WTC11 (cell line): Measurements from ENCODE around the gene UMODL1. TPM values are rescaled to one million over a fixed set of nuclear protein-coding genes. Genes with fewer than 3 reads are reported as not detected.

ENCODE experiments used
- ATAC-seq: fragments of 200-7000 bp; cut with Tn5 transposase; 2 replicates; pipeline ENCODE4 v1.10.0; 2021; ENCODE audit warnings: mild to moderate bottlenecking, moderate library complexity
- CTCF ChIA-PET: fragments of 300-600 bp; sonication (Branson Sonifier 250); formaldehyde crosslinking; loops from one replicate; lab custom pipeline; 2021; ENCODE audit warnings: antibody characterized with exemption; lab: Charles Lee
- POLR2A ChIA-PET: fragments of 350-600 bp; sonication (Branson Sonifier 250); formaldehyde crosslinking; loops from one replicate; lab custom pipeline; 2021; ENCODE audit warnings: antibody characterized with exemption; lab: Charles Lee
- DNase-seq: peaks from one replicate; pipeline ENCODE4 v3.0.0; 2021; ENCODE audit warnings: low spot score
- H3K27ac Mint-ChIP-seq: 2 replicates; pipeline ENCODE4 v1.8.0; 2021; ENCODE audit warnings: mixed read lengths
- H3K27me3 Mint-ChIP-seq: 2 replicates; pipeline ENCODE4 v1.8.0; 2021; ENCODE audit warnings: low read depth, mild to moderate bottlenecking, moderate library complexity, mixed read lengths
- H3K36me3 Mint-ChIP-seq: 2 replicates; pipeline ENCODE4 v1.8.0; 2021; ENCODE audit warnings: mixed read lengths
- H3K4me1 Mint-ChIP-seq: 2 replicates; pipeline ENCODE4 v1.8.0; 2022; ENCODE audit warnings: mixed read lengths
- H3K4me3 Mint-ChIP-seq: 2 replicates; pipeline ENCODE4 v1.8.0; 2021; ENCODE audit warnings: mild to moderate bottlenecking, moderate library complexity, mixed read lengths
- H3K9me3 Mint-ChIP-seq: 2 replicates; pipeline ENCODE4 v1.8.0; 2021; ENCODE audit warnings: mixed read lengths
- CBFB ChIP-seq: sonication (generic); formaldehyde crosslinking; IDR thresholded peaks from 2 replicates; pipeline ENCODE4 v1.8.1; 2022; ENCODE audit warnings: mild to moderate bottlenecking, low read depth, missing genetic modification reagents
- EMX1 ChIP-seq: fragments of 250-450 bp; sonication (Bioruptor Pico); IDR thresholded peaks from 2 replicates; pipeline ENCODE4 v1.8.0; 2021; ENCODE audit warnings: mild to moderate bottlenecking
- FOXK1 ChIP-seq: sonication (generic); formaldehyde crosslinking; IDR thresholded peaks from 2 replicates; pipeline ENCODE4 v1.8.0; 2022; ENCODE audit warnings: mild to moderate bottlenecking, moderate library complexity, missing genetic modification reagents
- KAT7 ChIP-seq: sonication (generic); formaldehyde crosslinking; IDR thresholded peaks from 2 replicates; pipeline ENCODE4 v1.8.1; 2023; ENCODE audit warnings: missing genetic modification reagents, mild to moderate bottlenecking, borderline replicate concordance
- RORB ChIP-seq: fragments of 250-450 bp; sonication (Bioruptor Pico); IDR thresholded peaks from 2 replicates; pipeline ENCODE4 v1.9.0; 2021; ENCODE audit warnings: mild to moderate bottlenecking
- SMAD3 ChIP-seq: sonication (generic); formaldehyde crosslinking; IDR thresholded peaks from 2 replicates; pipeline ENCODE4 v1.8.0; 2022; ENCODE audit warnings: missing genetic modification reagents, mild to moderate bottlenecking, borderline replicate concordance
- SP1 ChIP-seq: sonication (generic); formaldehyde crosslinking; conservative IDR thresholded peaks from 2 replicates; pipeline ENCODE4 v1.8.1; 2022; ENCODE audit warnings: missing genetic modification reagents
- TP53 ChIP-seq: sonication (generic); formaldehyde crosslinking; IDR thresholded peaks from 2 replicates; pipeline ENCODE4 v1.8.1; 2023; ENCODE audit warnings: mild to moderate bottlenecking, missing genetic modification reagents
- ZBTB21 ChIP-seq: sonication (generic); formaldehyde crosslinking; IDR thresholded peaks from 2 replicates; pipeline ENCODE4 v1.8.1; 2023; ENCODE audit warnings: mild to moderate bottlenecking, missing genetic modification reagents, borderline replicate concordance
- ZNF121 ChIP-seq: sonication (generic); formaldehyde crosslinking; IDR thresholded peaks from 2 replicates; pipeline ENCODE4 v1.8.0; 2023; ENCODE audit warnings: missing genetic modification reagents
- ZNF219 ChIP-seq: sonication (generic); formaldehyde crosslinking; IDR thresholded peaks from 2 replicates; pipeline ENCODE4 v1.8.0; 2023; ENCODE audit warnings: missing genetic modification reagents, mild to moderate bottlenecking, borderline replicate concordance
- ZNF416 ChIP-seq: fragments of 250-450 bp; sonication (Bioruptor Pico); IDR thresholded peaks from 2 replicates; pipeline ENCODE4 v1.9.0; 2021; ENCODE audit warnings: mild to moderate bottlenecking, inconsistent platforms
- total RNA-seq: library from RNA; stranded (reverse); gene quantifications from 3 replicates; pipeline ENCODE4 v1.2.3, GENCODE V29; 2021
- TF ChIP-seq, protein P1 (sequence below): sonication (generic); formaldehyde crosslinking; IDR thresholded peaks from 2 replicates; pipeline ENCODE4 v1.8.0; 2022; ENCODE audit warnings: mild to moderate bottlenecking, missing genetic modification reagents
- TF ChIP-seq, protein P2 (sequence below): sonication (generic); formaldehyde crosslinking; IDR thresholded peaks from 2 replicates; pipeline ENCODE4 v1.8.1; 2022; ENCODE audit warnings: low read depth, mild to moderate bottlenecking, moderate library complexity, missing genetic modification reagents, borderline replicate concordance
- TF ChIP-seq, protein P3 (sequence below): sonication (generic); formaldehyde crosslinking; IDR thresholded peaks from 2 replicates; pipeline ENCODE4 v1.8.1; 2023; ENCODE audit warnings: mild to moderate bottlenecking, moderate library complexity, missing genetic modification reagents
- TF ChIP-seq, protein P4 (sequence below): sonication (generic); formaldehyde crosslinking; IDR thresholded peaks from 2 replicates; pipeline ENCODE4 v1.8.0; 2022; ENCODE audit warnings: mild to moderate bottlenecking, missing genetic modification reagents
- TF ChIP-seq, protein P5 (sequence below): sonication (generic); formaldehyde crosslinking; IDR thresholded peaks from 2 replicates; pipeline ENCODE4 v1.8.0; 2022; ENCODE audit warnings: mild to moderate bottlenecking, missing genetic modification reagents
- TF ChIP-seq, protein P6 (sequence below): fragments of 250-450 bp; sonication (Bioruptor Pico); IDR thresholded peaks from 2 replicates; pipeline ENCODE4 v1.9.0; 2021; ENCODE audit warnings: mild to moderate bottlenecking, borderline replicate concordance
- TF ChIP-seq, protein P7 (sequence below): sonication (generic); formaldehyde crosslinking; IDR thresholded peaks from 2 replicates; pipeline ENCODE4 v1.8.1; 2022; ENCODE audit warnings: mild to moderate bottlenecking, moderate library complexity, missing genetic modification reagents

The UMODL1 gene
- total RNA-seq, 1 experiment from 2014 or later = not detected

DNA sequence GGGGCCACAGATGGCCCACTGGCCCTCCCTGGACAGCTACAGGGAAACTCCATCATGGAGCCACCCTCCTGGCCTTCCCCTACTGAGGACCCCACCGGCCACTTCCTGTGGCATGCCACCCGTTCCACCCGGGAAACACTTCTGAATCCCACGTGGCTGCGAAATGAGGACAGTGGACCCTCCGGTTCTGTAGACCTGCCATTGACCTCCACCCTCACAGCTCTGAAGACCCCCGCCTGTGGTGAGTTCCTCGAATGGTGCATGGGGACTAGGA lies 40.3 kb downstream of the UMODL1 start:
- H3K27ac Mint-ChIP-seq = no peak overlapping the region
- ATAC-seq = no peak
- H3K9me3 Mint-ChIP-seq = no peaks in the 10 kb centered on the region
- TF ChIP-seq FOXK1 (CRISPR knock-in tag) = no peak
- TF ChIP-seq, protein P1, sequence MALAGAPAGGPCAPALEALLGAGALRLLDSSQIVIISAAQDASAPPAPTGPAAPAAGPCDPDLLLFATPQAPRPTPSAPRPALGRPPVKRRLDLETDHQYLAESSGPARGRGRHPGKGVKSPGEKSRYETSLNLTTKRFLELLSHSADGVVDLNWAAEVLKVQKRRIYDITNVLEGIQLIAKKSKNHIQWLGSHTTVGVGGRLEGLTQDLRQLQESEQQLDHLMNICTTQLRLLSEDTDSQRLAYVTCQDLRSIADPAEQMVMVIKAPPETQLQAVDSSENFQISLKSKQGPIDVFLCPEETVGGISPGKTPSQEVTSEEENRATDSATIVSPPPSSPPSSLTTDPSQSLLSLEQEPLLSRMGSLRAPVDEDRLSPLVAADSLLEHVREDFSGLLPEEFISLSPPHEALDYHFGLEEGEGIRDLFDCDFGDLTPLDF (CRISPR knock-in tag) = no peak
- no peak for TF ChIP-seq ZNF219 (CRISPR knock-in tag)
- TF ChIP-seq EMX1 = no peak
- no peak for TF ChIP-seq TP53 (CRISPR knock-in tag)
- no peak for TF ChIP-seq ZBTB21
- no peak for TF ChIP-seq ZNF121 (CRISPR knock-in tag)
- no peak for TF ChIP-seq SP1 (CRISPR knock-in tag)
- TF ChIP-seq, protein P2, sequence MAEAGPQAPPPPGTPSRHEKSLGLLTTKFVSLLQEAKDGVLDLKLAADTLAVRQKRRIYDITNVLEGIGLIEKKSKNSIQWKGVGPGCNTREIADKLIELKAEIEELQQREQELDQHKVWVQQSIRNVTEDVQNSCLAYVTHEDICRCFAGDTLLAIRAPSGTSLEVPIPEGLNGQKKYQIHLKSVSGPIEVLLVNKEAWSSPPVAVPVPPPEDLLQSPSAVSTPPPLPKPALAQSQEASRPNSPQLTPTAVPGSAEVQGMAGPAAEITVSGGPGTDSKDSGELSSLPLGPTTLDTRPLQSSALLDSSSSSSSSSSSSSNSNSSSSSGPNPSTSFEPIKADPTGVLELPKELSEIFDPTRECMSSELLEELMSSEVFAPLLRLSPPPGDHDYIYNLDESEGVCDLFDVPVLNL (CRISPR knock-in tag) = no peak
- TF ChIP-seq, protein P3, sequence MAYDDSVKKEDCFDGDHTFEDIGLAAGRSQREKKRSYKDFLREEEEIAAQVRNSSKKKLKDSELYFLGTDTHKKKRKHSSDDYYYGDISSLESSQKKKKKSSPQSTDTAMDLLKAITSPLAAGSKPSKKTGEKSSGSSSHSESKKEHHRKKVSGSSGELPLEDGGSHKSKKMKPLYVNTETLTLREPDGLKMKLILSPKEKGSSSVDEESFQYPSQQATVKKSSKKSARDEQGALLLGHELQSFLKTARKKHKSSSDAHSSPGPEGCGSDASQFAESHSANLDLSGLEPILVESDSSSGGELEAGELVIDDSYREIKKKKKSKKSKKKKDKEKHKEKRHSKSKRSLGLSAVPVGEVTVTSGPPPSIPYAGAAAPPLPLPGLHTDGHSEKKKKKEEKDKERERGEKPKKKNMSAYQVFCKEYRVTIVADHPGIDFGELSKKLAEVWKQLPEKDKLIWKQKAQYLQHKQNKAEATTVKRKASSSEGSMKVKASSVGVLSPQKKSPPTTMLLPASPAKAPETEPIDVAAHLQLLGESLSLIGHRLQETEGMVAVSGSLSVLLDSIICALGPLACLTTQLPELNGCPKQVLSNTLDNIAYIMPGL (CRISPR knock-in tag) = no peak
- TF ChIP-seq CBFB = no peak
- TF ChIP-seq ZNF416 (CRISPR knock-in tag) = no peak
- no peak for TF ChIP-seq SMAD3 (CRISPR knock-in tag)
- ChIA-PET POLR2A (no interaction called here), CTCF (interaction anchor here (0.7 to 1.0 kb wide), 2 partner anchors 295 to 499 kb away, joined by 3 to 4 read pairs; no protein-coding TSS in a partner anchor)
- DNase-seq = no peak
- no peaks in the 10 kb centered on the region for H3K4me1 Mint-ChIP-seq
- no peaks in the 10 kb centered on the region for H3K36me3 Mint-ChIP-seq
- H3K27me3 Mint-ChIP-seq = no peaks in the 10 kb centered on the region
- H3K4me3 Mint-ChIP-seq = no peak overlapping the region

DNA sequence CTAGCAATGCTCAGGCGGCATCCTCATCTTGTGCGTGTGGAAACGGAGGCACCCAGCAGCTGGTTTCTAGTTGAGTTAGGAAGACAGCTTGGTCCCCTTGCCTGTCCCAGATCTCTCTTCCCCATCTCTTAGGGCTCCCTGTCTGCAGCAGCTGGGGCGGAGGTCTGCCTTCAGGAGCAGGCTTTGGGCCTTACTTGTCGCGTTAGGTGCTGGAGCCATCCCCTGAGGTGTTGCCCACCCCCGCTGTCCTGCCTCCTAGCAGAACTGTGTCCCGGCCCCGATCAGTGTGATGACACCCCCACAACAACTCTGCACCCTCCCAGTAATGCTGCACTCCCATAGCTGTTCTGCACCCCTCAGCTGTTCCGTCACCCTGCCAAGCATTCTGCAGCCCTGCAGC lies 40.7 kb downstream of the UMODL1 start:
- H3K9me3 Mint-ChIP-seq = no peaks in the 10 kb centered on the region
- CTCF ChIA-PET = interaction anchor here (0.7 to 1.1 kb wide), 3 partner anchors 14 to 499 kb away, joined by 3 to 4 read pairs (median 3); no protein-coding TSS in a partner anchor
- no peaks in the 10 kb centered on the region for H3K4me1 Mint-ChIP-seq
- POLR2A ChIA-PET = interaction anchor here (0.6 kb wide), 1 partner anchor 669 kb away, joined by 5 read pairs; no protein-coding TSS in a partner anchor
- TF ChIP-seq, protein P4, sequence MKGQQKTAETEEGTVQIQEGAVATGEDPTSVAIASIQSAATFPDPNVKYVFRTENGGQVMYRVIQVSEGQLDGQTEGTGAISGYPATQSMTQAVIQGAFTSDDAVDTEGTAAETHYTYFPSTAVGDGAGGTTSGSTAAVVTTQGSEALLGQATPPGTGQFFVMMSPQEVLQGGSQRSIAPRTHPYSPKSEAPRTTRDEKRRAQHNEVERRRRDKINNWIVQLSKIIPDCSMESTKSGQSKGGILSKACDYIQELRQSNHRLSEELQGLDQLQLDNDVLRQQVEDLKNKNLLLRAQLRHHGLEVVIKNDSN (CRISPR knock-in tag) = no peak
- ATAC-seq (no peak), DNase-seq (no peak)
- H3K4me3 Mint-ChIP-seq = no peak overlapping the region
- H3K27me3 Mint-ChIP-seq = no peaks in the 10 kb centered on the region
- no peak overlapping the region for H3K27ac Mint-ChIP-seq
- no peaks in the 10 kb centered on the region for H3K36me3 Mint-ChIP-seq

DNA sequence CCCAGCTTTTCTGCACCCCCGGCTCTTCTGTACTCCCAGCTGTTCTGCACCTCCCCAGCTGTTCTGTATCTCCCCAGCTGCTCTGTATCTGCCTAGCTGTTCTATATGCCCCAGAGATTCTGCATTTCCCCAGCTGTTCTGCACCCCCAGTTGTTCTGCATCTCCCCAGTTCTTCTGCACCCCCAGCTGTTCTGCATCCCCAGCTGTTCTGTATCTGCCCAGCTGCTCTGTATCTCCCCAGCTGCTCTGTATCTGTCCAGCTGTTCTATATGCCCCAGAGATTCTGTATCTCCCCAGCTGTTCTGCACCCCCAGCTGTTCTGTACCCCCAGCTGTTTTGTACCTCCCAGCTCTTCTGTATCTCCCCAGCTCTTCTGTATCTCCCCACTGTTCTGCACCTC lies 41.1 kb downstream of the UMODL1 start:
- no peaks in the 10 kb centered on the region for H3K9me3 Mint-ChIP-seq
- no peak for DNase-seq
- ATAC-seq = no peak
- peaks cover under 1% of the 10 kb centered on the region for H3K4me1 Mint-ChIP-seq
- H3K27me3 Mint-ChIP-seq = no peaks in the 10 kb centered on the region
- no peak overlapping the region for H3K4me3 Mint-ChIP-seq
- ChIA-PET POLR2A (interaction anchor here (0.6 kb wide), 1 partner anchor 669 kb away, joined by 5 read pairs; no protein-coding TSS in a partner anchor), CTCF (interaction anchor here (0.7 to 1.1 kb wide), 3 partner anchors 14 to 500 kb away, joined by 3 to 4 read pairs (median 3); no protein-coding TSS in a partner anchor)
- no peaks in the 10 kb centered on the region for H3K36me3 Mint-ChIP-seq
- no peak overlapping the region for H3K27ac Mint-ChIP-seq
- TF ChIP-seq, protein P5, sequence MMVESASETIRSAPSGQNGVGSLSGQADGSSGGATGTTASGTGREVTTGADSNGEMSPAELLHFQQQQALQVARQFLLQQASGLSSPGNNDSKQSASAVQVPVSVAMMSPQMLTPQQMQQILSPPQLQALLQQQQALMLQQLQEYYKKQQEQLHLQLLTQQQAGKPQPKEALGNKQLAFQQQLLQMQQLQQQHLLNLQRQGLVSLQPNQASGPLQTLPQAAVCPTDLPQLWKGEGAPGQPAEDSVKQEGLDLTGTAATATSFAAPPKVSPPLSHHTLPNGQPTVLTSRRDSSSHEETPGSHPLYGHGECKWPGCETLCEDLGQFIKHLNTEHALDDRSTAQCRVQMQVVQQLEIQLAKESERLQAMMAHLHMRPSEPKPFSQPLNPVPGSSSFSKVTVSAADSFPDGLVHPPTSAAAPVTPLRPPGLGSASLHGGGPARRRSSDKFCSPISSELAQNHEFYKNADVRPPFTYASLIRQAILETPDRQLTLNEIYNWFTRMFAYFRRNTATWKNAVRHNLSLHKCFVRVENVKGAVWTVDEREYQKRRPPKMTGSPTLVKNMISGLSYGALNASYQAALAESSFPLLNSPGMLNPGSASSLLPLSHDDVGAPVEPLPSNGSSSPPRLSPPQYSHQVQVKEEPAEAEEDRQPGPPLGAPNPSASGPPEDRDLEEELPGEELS (CRISPR knock-in tag) = no peak
- TF ChIP-seq, protein P1 (CRISPR knock-in tag) = no peak
- TF ChIP-seq RORB (CRISPR knock-in tag) (no peak), FOXK1 (CRISPR knock-in tag) (no peak), KAT7 (no peak)
- TF ChIP-seq, protein P6, sequence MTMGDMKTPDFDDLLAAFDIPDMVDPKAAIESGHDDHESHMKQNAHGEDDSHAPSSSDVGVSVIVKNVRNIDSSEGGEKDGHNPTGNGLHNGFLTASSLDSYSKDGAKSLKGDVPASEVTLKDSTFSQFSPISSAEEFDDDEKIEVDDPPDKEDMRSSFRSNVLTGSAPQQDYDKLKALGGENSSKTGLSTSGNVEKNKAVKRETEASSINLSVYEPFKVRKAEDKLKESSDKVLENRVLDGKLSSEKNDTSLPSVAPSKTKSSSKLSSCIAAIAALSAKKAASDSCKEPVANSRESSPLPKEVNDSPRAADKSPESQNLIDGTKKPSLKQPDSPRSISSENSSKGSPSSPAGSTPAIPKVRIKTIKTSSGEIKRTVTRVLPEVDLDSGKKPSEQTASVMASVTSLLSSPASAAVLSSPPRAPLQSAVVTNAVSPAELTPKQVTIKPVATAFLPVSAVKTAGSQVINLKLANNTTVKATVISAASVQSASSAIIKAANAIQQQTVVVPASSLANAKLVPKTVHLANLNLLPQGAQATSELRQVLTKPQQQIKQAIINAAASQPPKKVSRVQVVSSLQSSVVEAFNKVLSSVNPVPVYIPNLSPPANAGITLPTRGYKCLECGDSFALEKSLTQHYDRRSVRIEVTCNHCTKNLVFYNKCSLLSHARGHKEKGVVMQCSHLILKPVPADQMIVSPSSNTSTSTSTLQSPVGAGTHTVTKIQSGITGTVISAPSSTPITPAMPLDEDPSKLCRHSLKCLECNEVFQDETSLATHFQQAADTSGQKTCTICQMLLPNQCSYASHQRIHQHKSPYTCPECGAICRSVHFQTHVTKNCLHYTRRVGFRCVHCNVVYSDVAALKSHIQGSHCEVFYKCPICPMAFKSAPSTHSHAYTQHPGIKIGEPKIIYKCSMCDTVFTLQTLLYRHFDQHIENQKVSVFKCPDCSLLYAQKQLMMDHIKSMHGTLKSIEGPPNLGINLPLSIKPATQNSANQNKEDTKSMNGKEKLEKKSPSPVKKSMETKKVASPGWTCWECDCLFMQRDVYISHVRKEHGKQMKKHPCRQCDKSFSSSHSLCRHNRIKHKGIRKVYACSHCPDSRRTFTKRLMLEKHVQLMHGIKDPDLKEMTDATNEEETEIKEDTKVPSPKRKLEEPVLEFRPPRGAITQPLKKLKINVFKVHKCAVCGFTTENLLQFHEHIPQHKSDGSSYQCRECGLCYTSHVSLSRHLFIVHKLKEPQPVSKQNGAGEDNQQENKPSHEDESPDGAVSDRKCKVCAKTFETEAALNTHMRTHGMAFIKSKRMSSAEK = no peak
- TF ChIP-seq, protein P7, sequence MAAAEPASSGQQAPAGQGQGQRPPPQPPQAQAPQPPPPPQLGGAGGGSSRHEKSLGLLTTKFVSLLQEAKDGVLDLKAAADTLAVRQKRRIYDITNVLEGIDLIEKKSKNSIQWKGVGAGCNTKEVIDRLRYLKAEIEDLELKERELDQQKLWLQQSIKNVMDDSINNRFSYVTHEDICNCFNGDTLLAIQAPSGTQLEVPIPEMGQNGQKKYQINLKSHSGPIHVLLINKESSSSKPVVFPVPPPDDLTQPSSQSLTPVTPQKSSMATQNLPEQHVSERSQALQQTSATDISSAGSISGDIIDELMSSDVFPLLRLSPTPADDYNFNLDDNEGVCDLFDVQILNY = no peak
